K562 (cell line): ENCODE data around the gene CELSR2. TPM values are rescaled to one million over a fixed set of nuclear protein-coding genes. Genes with fewer than 3 reads are reported as not detected.

Source experiments
- ATAC-seq: fragments of 200-7000 bp; cut with Tn5 transposase; 3 replicates; pipeline ENCODE4 v1.9.1; 2020; ENCODE audit warnings: moderate library complexity
- BruUV-seq: library from RNA; stranded (reverse); fragments of 400-500 nt; replicated peaks from 2 replicates; lab custom pipeline; 2021; lab: Mats Ljungman, UMichigan
- CTCF ChIA-PET: fragments of 300-600 bp; formaldehyde crosslinking; extraction: SDS; loops from one replicate; lab custom pipeline; 2021; ENCODE audit warnings: low intra/inter-chr PET ratio; lab: Yijun Ruan, JAX
- POLR2A ChIA-PET: fragments of 300-600, 350-650 bp; sonication (Branson Sonifier 250); formaldehyde crosslinking; extraction: SDS; loops from one replicate; lab custom pipeline; 2021; ENCODE audit warnings: antibody characterized with exemption, inconsistent platforms; lab: Yijun Ruan, JAX
- DNase-seq, 4 experiments: peaks; one replicate each; pipeline versions ENCODE4 v3.0.0 to v3.0.0-alpha.2; 2011 to 2018; ENCODE audit warnings: low spot score in 3 of 4, mixed read lengths in 3 of 4; ENCODE audit errors: extremely low read depth in 1 of 4
- FAIRE-seq: peaks from 2 replicates; lab custom pipeline; 2011; peaks lifted over from hg19 to GRCh38; lab: Jason Lieb, UNC
- H2AFZ ChIP-seq: 2 replicates; pipeline ENCODE4 v1.6.0; 2011; ENCODE audit warnings: low read depth, low read length, control low read depth, inconsistent platforms
- H3K27ac ChIP-seq: fragments of 200-600 bp; 3 replicates; pipeline ENCODE4 v1.8.0; 2011; ENCODE audit warnings: low read depth, mild to moderate bottlenecking, control low read depth, inconsistent platforms, low read length, moderate library complexity, mixed read lengths; ENCODE audit errors: extremely low read depth
- H3K27me3 ChIP-seq, 2 experiments: fragments of 300-600 bp in 1 of 2; 2 replicates in 1 of 2; 3 replicates in 1 of 2; pipeline versions ENCODE4 v1.6.0 to v1.8.0; 2011; ENCODE audit warnings: inconsistent platforms in 2 of 2, low read length in 2 of 2, mild to moderate bottlenecking in 1 of 2, mixed read lengths in 1 of 2, moderate library complexity in 1 of 2; ENCODE audit not compliant: control insufficient read depth in 2 of 2, insufficient read depth in 2 of 2
- H3K36me3 ChIP-seq: fragments of 300-600 bp; 3 replicates; pipeline ENCODE4 v1.8.0; 2011; ENCODE audit warnings: mild to moderate bottlenecking, low read length, inconsistent platforms; ENCODE audit not compliant: control insufficient read depth, insufficient read depth
- H3K4me1 ChIP-seq, 2 experiments: fragments of 200-600 bp in 1 of 2; replicated peaks in 1 of 2; 2 replicates in 1 of 2; 3 replicates in 1 of 2; pipeline versions ENCODE4 v1.5.1 to v1.8.0; 2011; ENCODE audit warnings: inconsistent platforms in 2 of 2, low read length in 2 of 2, mild to moderate bottlenecking in 1 of 2, mixed read lengths in 1 of 2, moderate library complexity in 1 of 2; ENCODE audit not compliant: control insufficient read depth in 2 of 2, insufficient read depth in 2 of 2
- H3K4me2 ChIP-seq: 2 replicates; pipeline ENCODE4 v1.6.1; 2011; ENCODE audit warnings: low read length, control low read depth, inconsistent platforms, mixed read lengths; ENCODE audit not compliant: insufficient read depth
- H3K4me3 ChIP-seq: fragments of 200-600 bp; sonication (generic), shearing (Covaris generic); 2 replicates; pipeline ENCODE4 v1.5.1; 2016; ENCODE audit warnings: control low read depth, inconsistent platforms
- H3K79me2 ChIP-seq: fragments of 200-600 bp; 3 replicates; pipeline ENCODE4 v1.8.0; 2011; ENCODE audit warnings: low read length, inconsistent platforms; ENCODE audit not compliant: control insufficient read depth, insufficient read depth
- H3K9ac ChIP-seq, 2 experiments: 2 replicates each; pipeline versions ENCODE4 v1.6.0 to v1.6.1; 2011; ENCODE audit warnings: low read depth in 2 of 2, low read length in 2 of 2, control low read depth in 1 of 2, inconsistent platforms in 1 of 2, mild to moderate bottlenecking in 1 of 2, mixed read lengths in 1 of 2; ENCODE audit not compliant: insufficient read depth in 1 of 2
- H3K9me1 ChIP-seq: one replicate; pipeline ENCODE4 v1.6.0; 2011; ENCODE audit warnings: inconsistent platforms, mild to moderate bottlenecking, low read length, moderate library complexity; ENCODE audit not compliant: control insufficient read depth, insufficient read depth
- H3K9me3 ChIP-seq: replicated peaks from 2 replicates; pipeline ENCODE4 v1.5.1; 2011; ENCODE audit warnings: low read depth, low read length, inconsistent platforms; ENCODE audit not compliant: control insufficient read depth, insufficient read depth
- H4K20me1 ChIP-seq: replicated peaks from 2 replicates; pipeline ENCODE4 v1.6.1; 2011; ENCODE audit warnings: low read length, inconsistent platforms, mixed read lengths; ENCODE audit not compliant: control insufficient read depth, insufficient read depth
- CEBPZ ChIP-seq: fragments of 150-350 bp; IDR thresholded peaks from 2 replicates; pipeline ENCODE4 v1.6.1; 2014; ENCODE audit warnings: low read depth, mild to moderate bottlenecking, low read length, borderline replicate concordance
- CREB1 ChIP-seq, 2 experiments: sonication (generic) in 1 of 2; formaldehyde crosslinking in 1 of 2; IDR thresholded peaks; 2 replicates each; pipeline versions ENCODE4 v1.6.1 to v1.8.0; 2012 to 2022; ENCODE audit warnings: inconsistent platforms in 1 of 2, mild to moderate bottlenecking in 1 of 2, missing genetic modification reagents in 1 of 2, moderate library complexity in 1 of 2
- EP400 ChIP-seq: fragments of 450-650 bp; IDR thresholded peaks from 2 replicates; pipeline ENCODE4 v1.6.1; 2017; ENCODE audit warnings: antibody characterized with exemption, mild to moderate bottlenecking, moderate library complexity
- NFRKB ChIP-seq: fragments of 450-650 bp; IDR thresholded peaks from 2 replicates; pipeline ENCODE4 v1.6.1; 2016; ENCODE audit warnings: low read depth
- TFAP4 ChIP-seq: sonication (generic); formaldehyde crosslinking; IDR thresholded peaks from 2 replicates; pipeline ENCODE4 v1.8.0; 2022; ENCODE audit warnings: missing genetic modification reagents, mild to moderate bottlenecking, moderate library complexity, borderline replicate concordance
- USF2 ChIP-seq: sonication (generic); formaldehyde crosslinking; IDR thresholded peaks from 2 replicates; pipeline ENCODE4 v1.5.0; 2020; ENCODE audit warnings: missing genetic modification reagents
- ZNF212 ChIP-seq: fragments of 450-650 bp; formaldehyde crosslinking; IDR thresholded peaks from 2 replicates; pipeline ENCODE4 v1.4.0; 2020; ENCODE audit warnings: mild to moderate bottlenecking
- ZNF395 ChIP-seq: fragments of 200-800 bp; sonication (Bioruptor generic); IDR thresholded peaks from 2 replicates; pipeline ENCODE4 v1.6.1; 2017; ENCODE audit warnings: missing genetic modification characterization, missing compliant biosample characterization
- ZNF695 ChIP-seq: fragments of 450-650 bp; formaldehyde crosslinking; IDR thresholded peaks from 2 replicates; pipeline ENCODE4 v1.4.0; 2020; ENCODE audit warnings: mild to moderate bottlenecking, moderate library complexity
- WGBS: fragments of 100-300 bp; shearing (Covaris generic); methylation state at CpG from one replicate; pipeline ENCODE4 v1.1.6; 2016; ENCODE audit warnings: low coverage, mixed read lengths; ENCODE audit not compliant: insufficient coverage; ENCODE audit errors: missing lambda C conversion rate; 5-methylcytosine and 5-hydroxymethylcytosine counted together
- in situ Hi-C: fragments of 300-500 bp; cut with MboI; formaldehyde crosslinking; loops from 4 replicates; pipeline ENCODE4 v1.15.0; 2018; ENCODE audit warnings: inconsistent platforms, mixed read lengths
- intact Hi-C: fragments of 100-400 bp; cut with micrococcal nuclease; formaldehyde crosslinking; loops from 2 replicates; pipeline ENCODE4 v1.14.2; 2022
- polyA plus RNA-seq, 8 experiments: library from polyadenylated mRNA; depleted of rRNA in 4 of 8; stranded (reverse) in 5 of 8; unstranded in 3 of 8; fragments of >200 nt; fragmentation: Nextera tagmentation in 2 of 8; fragmentation: Illumina TruSeq in 1 of 8; extraction: Ambion mirVana in 2 of 8; extraction: Trizol in 1 of 8; gene quantifications; 2 replicates each; pipeline versions ENCODE4 v1.2.1 to v1.2.3, GENCODE V29; 2011 to 2014; ENCODE audit warnings: inconsistent platforms in 1 of 8, missing spikeins in 1 of 8
- total RNA-seq, 7 experiments: library from RNA; depleted of rRNA in 6 of 7; stranded (reverse); fragments of >200 nt in 6 of 7; fragmentation: Illumina TruSeq in 2 of 7; extraction: Trizol in 2 of 7; gene quantifications; 2 replicates each; pipeline versions ENCODE4 v1.2.1 to v1.2.3, GENCODE V29; 2011 to 2021; ENCODE audit warnings: low replicate concordance in 1 of 7

Gene CELSR2
- total and polyA plus RNA-seq, 9 of the 15 experiments (the other 6 are each of a cell fraction or from before 2014, with no cell fraction given) = 0.31 to 21.9 (median 4.2) TPM

- DNase-seq (no peak), ATAC-seq (no peak), FAIRE-seq (no peak)
- H2AFZ ChIP-seq = no peak overlapping the region
- no peaks in the 10 kb centered on the region for H3K27me3 ChIP-seq
- WGBS = 41% methylated on average over 2 of the region's 2 CpGs
- no peak for TF ChIP-seq TFAP4 (CRISPR knock-in tag)
- no peak for TF ChIP-seq ZNF212
- TF ChIP-seq NFRKB = no peak
- TF ChIP-seq EP400 = no peak
- TF ChIP-seq ZNF395 = no peak
- TF ChIP-seq USF2 = no peak
- TF ChIP-seq CREB1 (IDR thresholded peaks at IDR 0.05) = no peak
- TF ChIP-seq CREB1 (CRISPR knock-in tag; IDR thresholded peaks at IDR 0.05) = no peak
- no peak for TF ChIP-seq ZNF695
- TF ChIP-seq CEBPZ = no peak
- no peaks in the 10 kb centered on the region for H3K79me2 ChIP-seq
- H4K20me1 ChIP-seq = peaks cover 16% of the 10 kb centered on the region
- ChIA-PET POLR2A (interaction anchor here (0.9 to 4.6 kb wide), 3 partner anchors 13 to 31 kb away, joined by 3 to 29 read pairs (median 7); no protein-coding TSS in a partner anchor), CTCF (no interaction called here)
- peaks cover 18 to 36% of the 10 kb centered on the region in 2 experiments for H3K4me1 ChIP-seq
- H3K4me2 ChIP-seq = no peak overlapping the region
- intact Hi-C loops = no loop called here
- in situ Hi-C loops = no loop called here
- no peak overlapping the region for H3K27ac ChIP-seq
- H3K4me3 ChIP-seq = no peak overlapping the region
- no peaks in the 10 kb centered on the region for H3K9me3 ChIP-seq
- peaks cover 39% of the 10 kb centered on the region for H3K36me3 ChIP-seq
- no peaks in the 10 kb centered on the region for H3K9me1 ChIP-seq
- no peak overlapping the region for H3K9ac ChIP-seq
- no TSS peak for BruUV-seq
These were observed 60.0 kb downstream of the CELSR2 start for GRCh38 chr1:109309347-109309746.
